Measurements from ENCODE around the gene ALDH16A1. TPM values are rescaled to one million over a fixed set of nuclear protein-coding genes. Genes with fewer than 3 reads are reported as not detected.

Gene ALDH16A1
- total RNA-seq, 1 donor: 26.4 TPM

DNA sequence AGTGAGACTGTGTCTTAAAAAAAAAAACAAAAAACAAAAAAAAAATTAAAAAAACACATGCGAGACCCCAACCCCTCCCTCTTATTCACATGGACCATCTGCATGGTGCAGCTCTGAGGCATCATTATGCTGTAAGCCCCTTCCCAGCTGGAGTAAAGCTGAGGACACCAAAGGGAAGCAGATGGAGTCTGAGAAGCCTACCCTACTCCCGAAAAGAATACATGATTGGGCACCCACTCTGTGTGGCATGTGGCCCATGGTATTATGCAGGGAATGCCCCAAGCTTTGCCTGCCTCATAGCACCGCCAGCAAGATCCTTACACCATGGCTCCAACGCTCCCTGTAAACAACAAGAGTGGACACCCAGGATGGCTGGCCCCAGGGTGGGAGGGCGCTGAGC lies 34.5 kb upstream of the ALDH16A1 start:
- TF ChIP-seq, protein P1, sequence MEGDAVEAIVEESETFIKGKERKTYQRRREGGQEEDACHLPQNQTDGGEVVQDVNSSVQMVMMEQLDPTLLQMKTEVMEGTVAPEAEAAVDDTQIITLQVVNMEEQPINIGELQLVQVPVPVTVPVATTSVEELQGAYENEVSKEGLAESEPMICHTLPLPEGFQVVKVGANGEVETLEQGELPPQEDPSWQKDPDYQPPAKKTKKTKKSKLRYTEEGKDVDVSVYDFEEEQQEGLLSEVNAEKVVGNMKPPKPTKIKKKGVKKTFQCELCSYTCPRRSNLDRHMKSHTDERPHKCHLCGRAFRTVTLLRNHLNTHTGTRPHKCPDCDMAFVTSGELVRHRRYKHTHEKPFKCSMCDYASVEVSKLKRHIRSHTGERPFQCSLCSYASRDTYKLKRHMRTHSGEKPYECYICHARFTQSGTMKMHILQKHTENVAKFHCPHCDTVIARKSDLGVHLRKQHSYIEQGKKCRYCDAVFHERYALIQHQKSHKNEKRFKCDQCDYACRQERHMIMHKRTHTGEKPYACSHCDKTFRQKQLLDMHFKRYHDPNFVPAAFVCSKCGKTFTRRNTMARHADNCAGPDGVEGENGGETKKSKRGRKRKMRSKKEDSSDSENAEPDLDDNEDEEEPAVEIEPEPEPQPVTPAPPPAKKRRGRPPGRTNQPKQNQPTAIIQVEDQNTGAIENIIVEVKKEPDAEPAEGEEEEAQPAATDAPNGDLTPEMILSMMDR (IDR thresholded peaks at IDR 0.05; ENCODE audit: extremely low read depth, low read depth, low read length): no peak
- peak; percentile 66 for DNase-seq (ENCODE audit: insufficient read length, low spot score, missing footprints)
- Histone ChIP-seq H3K4me1 (ENCODE audit: insufficient read depth, low read length) (peaks cover 12% of the 10 kb centered on the region), H4K20me1 (ENCODE audit: insufficient read depth, low read length) (peaks cover 3% of the 10 kb centered on the region), H3K79me2 (ENCODE audit: insufficient read depth, low read length) (no peaks in the 10 kb centered on the region), H3K4me2 (ENCODE audit: insufficient read depth, low read length) (no peak overlapping the region), H3K36me3 (ENCODE audit: insufficient read depth, low read length) (no peaks in the 10 kb centered on the region), H2AFZ (ENCODE audit: low read length) (no peak overlapping the region), H3K27ac (ENCODE audit: low read depth, low read length) (no peak overlapping the region), H3K27me3 (ENCODE audit: insufficient read depth, low read length) (peaks cover 61% of the 10 kb centered on the region), H3K9me3 (ENCODE audit: low read depth, low read length) (no peaks in the 10 kb centered on the region), H3K4me3 (ENCODE audit: insufficient read depth, low read length) (no peak overlapping the region)

DNA sequence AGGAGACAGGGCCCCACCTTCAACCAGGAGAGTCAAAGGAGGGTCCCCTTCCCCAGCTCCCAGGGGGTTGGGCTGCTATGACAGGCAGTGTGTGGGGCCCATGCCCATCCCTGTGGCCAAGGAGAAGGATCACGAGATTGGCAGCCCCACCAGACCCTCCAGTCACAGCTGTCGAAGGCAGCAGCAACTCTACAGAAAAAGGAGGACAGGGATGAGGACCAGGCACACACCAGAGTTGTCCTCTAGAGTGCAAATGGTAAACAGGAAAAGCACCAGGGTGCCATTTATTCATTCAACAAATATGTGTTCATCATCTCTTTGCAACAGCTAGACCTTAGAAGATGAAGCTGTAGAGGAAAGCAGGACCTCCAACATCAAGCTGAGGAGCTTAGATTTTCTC lies 33.9 kb upstream of the ALDH16A1 start:
- DNase-seq (ENCODE audit: insufficient read length, low spot score, missing footprints): peak; percentile 56
- peaks cover 67% of the 10 kb centered on the region for H3K27me3 ChIP-seq (ENCODE audit: insufficient read depth, low read length)
- no peak overlapping the region for H3K27ac ChIP-seq (ENCODE audit: low read depth, low read length)
- H2AFZ ChIP-seq (ENCODE audit: low read length): no peak overlapping the region
- no peak overlapping the region for H3K4me3 ChIP-seq (ENCODE audit: insufficient read depth, low read length)
- peaks cover 3% of the 10 kb centered on the region for H4K20me1 ChIP-seq (ENCODE audit: insufficient read depth, low read length)
- H3K79me2 ChIP-seq (ENCODE audit: insufficient read depth, low read length): no peaks in the 10 kb centered on the region
- no peaks in the 10 kb centered on the region for H3K9me3 ChIP-seq (ENCODE audit: low read depth, low read length)
- H3K36me3 ChIP-seq (ENCODE audit: insufficient read depth, low read length): no peaks in the 10 kb centered on the region
- peaks cover 12% of the 10 kb centered on the region for H3K4me1 ChIP-seq (ENCODE audit: insufficient read depth, low read length)
- H3K4me2 ChIP-seq (ENCODE audit: insufficient read depth, low read length): no peak overlapping the region
- TF ChIP-seq, protein P1 (IDR thresholded peaks at IDR 0.05; ENCODE audit: extremely low read depth, low read depth, low read length): no peak

DNA sequence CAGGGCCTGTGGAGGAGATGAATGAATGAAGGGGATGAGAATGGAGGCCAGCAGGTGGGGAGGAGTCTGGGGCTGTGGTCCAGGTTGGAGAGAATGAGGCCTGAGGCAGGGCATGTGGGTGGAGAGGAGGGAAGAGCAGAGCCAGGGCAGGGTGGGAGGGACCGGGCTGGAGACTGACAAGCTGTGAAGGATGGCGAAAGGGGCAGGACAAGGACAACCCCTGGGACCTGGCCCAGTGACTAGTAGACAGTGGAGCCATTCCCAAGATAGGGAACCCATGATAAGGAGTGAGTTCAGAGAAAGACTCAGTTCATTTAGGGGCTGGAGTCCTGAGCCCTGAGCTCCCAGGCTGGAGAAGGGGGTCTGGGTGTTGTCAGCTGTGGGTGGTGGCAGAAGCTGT lies 32.8 kb upstream of the ALDH16A1 start:
- Histone ChIP-seq H3K36me3 (ENCODE audit: insufficient read depth, low read length) (no peaks in the 10 kb centered on the region), H3K4me3 (ENCODE audit: insufficient read depth, low read length) (no peak overlapping the region), H3K9me3 (ENCODE audit: low read depth, low read length) (no peaks in the 10 kb centered on the region), H2AFZ (ENCODE audit: low read length) (no peak overlapping the region), H3K4me1 (ENCODE audit: insufficient read depth, low read length) (peaks cover 5% of the 10 kb centered on the region), H3K79me2 (ENCODE audit: insufficient read depth, low read length) (no peaks in the 10 kb centered on the region), H3K27me3 (ENCODE audit: insufficient read depth, low read length) (peaks cover 76% of the 10 kb centered on the region), H4K20me1 (ENCODE audit: insufficient read depth, low read length) (peaks cover 3% of the 10 kb centered on the region), H3K4me2 (ENCODE audit: insufficient read depth, low read length) (no peak overlapping the region), H3K27ac (ENCODE audit: low read depth, low read length) (no peak overlapping the region)
- TF ChIP-seq, protein P1 (IDR thresholded peaks at IDR 0.05; ENCODE audit: extremely low read depth, low read depth, low read length): no peak
- peak; percentile 23 for DNase-seq (ENCODE audit: insufficient read length, low spot score, missing footprints)

DNA sequence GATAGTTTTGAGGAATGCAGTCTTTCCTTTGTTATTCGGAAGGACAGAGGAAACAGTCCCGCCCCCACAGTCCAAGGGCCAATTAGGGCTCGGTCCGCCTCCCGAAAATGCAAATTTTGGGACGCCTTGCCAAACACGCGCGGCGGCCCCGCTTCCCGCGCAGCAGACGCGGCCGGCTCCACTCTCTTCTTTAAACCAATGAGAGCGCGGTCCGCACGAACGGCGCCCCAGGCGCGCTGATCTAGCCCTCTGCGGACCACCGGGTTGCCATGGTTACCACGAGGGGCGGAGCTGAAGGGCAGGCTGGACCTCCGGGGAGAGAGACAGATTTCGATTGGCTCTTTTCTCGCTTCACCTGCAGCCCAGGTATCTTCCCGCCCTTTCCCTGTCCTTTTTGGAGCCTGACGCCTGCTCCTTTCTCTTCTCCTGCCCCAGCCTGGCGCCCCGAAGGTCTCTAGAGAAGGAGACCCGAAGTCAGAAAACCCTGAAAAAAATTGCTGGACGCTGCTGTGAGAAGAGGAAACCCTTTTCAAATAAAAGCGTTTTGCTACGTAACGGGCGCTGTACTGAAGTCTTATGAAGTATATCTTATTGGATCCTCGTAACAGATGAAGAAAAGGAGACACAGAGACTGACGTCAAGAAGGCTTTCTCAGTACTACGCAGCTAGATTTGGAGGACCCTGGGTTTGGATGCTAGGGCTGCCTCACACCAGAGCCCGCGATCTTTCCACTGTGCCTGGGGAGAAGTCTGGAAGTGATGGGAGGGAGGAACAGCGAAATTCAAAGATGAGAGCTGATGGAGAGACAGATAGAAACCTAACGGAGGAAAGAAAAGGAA lies 31.8 kb upstream of the ALDH16A1 start:
- Histone ChIP-seq H3K36me3 (ENCODE audit: insufficient read depth, low read length) (no peaks in the 10 kb centered on the region), H2AFZ (ENCODE audit: low read length) (no peak overlapping the region), H3K4me3 (ENCODE audit: insufficient read depth, low read length) (peak overlapping the region; percentile 20), H3K4me1 (ENCODE audit: insufficient read depth, low read length) (no peaks in the 10 kb centered on the region), H3K9me3 (ENCODE audit: low read depth, low read length) (no peaks in the 10 kb centered on the region), H4K20me1 (ENCODE audit: insufficient read depth, low read length) (peaks cover 3% of the 10 kb centered on the region), H3K27me3 (ENCODE audit: insufficient read depth, low read length) (peaks cover 87% of the 10 kb centered on the region), H3K27ac (ENCODE audit: low read depth, low read length) (no peak overlapping the region), H3K4me2 (ENCODE audit: insufficient read depth, low read length) (peak overlapping the region; percentile 39), H3K79me2 (ENCODE audit: insufficient read depth, low read length) (no peaks in the 10 kb centered on the region)
- TF ChIP-seq, protein P1 (IDR thresholded peaks at IDR 0.05; ENCODE audit: extremely low read depth, low read depth, low read length): no peak
- peak; percentile 97 for DNase-seq (ENCODE audit: insufficient read length, low spot score, missing footprints)

Data from osteoblast (primary cell).